ENCODE results near the gene S100A1.
A peak's percentile ranks its signal among the peaks of the same experiment; 100 is the strongest.

S100A1 gene

DNA sequence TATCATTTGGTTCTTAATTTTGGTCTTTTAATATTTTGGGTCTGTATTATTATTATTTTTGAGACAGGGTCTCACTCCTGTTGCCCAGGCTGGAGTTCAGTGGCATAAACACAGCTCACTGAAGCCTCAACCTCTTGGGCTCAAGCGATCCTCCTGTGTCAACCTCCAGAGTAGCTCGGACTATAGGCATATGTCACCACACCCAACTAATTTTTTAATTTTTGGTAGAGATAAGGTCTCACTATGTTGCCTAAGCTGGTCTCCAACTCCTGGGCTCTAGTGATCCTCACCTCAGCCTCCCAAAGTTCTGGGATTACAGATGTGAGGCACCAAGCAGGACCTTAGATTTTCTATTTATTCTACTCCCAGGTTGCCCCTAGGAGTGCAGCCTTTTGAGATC, 45.3 kb downstream of the S100A1 start:
- Histone ChIP-seq H3K9me3 (ENCODE audit: control insufficient read depth in 1 of 2, low read length in 2 of 2) (no peaks in the 10 kb centered on the region), H3K4me1 (ENCODE audit: control insufficient read depth in 1 of 2, insufficient read depth in 2 of 2, low read length in 2 of 2) (peaks cover 4 to 30% of the 10 kb centered on the region in 2 donors), H3K36me3 (ENCODE audit: control insufficient read depth in 1 of 2, insufficient read depth in 2 of 2, low read length in 2 of 2) (peaks cover under 1 to 6% of the 10 kb centered on the region in 2 donors), H3K4me3 (ENCODE audit: low read depth in 1 of 2, low read length in 2 of 2) (no peak overlapping the region), H3K27me3 (ENCODE audit: low read depth, low read length) (peaks cover 5% of the 10 kb centered on the region), H3K27ac (ENCODE audit: low read length) (no peak overlapping the region)

DNA sequence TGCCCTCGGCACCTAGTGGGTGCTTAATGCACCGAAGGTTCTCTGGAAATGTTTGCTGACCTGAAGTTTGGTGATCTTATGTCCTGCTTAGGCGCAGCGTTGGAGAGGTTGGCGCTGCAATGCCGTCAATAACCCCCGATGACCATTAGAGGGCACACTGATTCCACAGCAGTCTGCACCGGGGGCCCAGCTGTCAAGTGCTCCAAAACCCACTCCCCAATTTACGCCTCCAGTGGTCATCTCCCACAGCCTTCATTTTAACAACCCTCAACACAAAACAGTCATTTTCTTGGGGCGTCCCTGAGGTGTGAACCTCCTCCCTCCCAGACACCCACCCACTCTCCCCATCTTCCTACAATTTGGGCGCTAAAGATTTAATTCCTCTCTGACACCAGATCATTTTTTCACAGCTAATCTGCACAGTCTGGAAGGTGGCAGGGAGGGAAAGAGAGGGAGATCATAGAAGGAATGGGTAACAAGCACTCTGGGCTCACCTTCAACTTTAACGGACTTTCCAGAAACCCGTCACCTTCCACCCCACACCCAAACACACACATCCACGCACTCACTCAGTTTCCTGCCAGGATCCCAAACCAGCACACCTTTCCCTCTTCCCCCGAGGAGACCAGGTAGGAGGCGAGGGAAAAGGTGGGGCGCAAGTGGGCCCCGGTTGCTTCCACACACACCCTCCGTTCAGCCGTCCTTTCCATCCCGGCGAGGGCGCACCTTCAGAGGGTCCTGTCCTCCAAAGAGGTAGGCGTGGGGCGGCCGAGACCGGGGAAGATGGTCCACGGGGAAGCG, 49.7 kb downstream of the S100A1 start:
- H3K4me3 ChIP-seq (ENCODE audit: low read depth in 1 of 2, low read length in 2 of 2), result peak overlapping the region; percentile 38 to 57
- no peaks in the 10 kb centered on the region for H3K36me3 ChIP-seq (ENCODE audit: control insufficient read depth in 1 of 2, insufficient read depth in 2 of 2, low read length in 2 of 2)
- no peak overlapping the region for H3K27ac ChIP-seq (ENCODE audit: low read length)
- H3K4me1 ChIP-seq (ENCODE audit: control insufficient read depth in 1 of 2, insufficient read depth in 2 of 2, low read length in 2 of 2), result peaks cover 0 to 24% of the 10 kb centered on the region in 2 donors
- H3K27me3 ChIP-seq (ENCODE audit: low read depth, low read length), result peaks cover 18% of the 10 kb centered on the region
- H3K9me3 ChIP-seq (ENCODE audit: control insufficient read depth in 1 of 2, low read length in 2 of 2), result no peaks in the 10 kb centered on the region

DNA sequence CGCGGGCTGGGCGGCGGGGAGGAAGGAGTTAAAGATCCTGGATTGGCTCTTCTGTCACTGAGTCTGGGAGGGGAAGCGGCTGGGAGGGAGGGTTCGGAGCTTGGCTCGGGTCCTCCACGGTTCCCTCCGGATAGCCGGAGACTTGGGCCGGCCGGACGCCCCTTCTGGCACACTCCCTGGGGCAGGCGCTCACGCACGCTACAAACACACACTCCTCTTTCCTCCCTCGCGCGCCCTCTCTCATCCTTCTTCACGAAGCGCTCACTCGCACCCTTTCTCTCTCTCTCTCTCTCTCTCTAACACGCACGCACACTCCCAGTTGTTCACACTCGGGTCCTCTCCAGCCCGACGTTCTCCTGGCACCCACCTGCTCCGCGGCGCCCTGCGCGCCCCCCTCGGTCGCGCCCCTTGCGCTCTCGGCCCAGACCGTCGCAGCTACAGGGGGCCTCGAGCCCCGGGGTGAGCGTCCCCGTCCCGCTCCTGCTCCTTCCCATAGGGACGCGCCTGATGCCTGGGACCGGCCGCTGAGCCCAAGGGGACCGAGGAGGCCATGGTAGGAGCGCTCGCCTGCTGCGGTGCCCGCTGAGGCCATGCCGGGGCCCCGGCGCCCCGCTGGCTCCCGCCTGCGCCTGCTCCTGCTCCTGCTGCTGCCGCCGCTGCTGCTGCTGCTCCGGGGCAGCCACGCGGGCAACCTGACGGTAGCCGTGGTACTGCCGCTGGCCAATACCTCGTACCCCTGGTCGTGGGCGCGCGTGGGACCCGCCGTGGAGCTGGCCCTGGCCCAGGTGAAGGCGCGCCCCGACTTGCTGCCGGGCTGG, 50.5 kb downstream of the S100A1 start, which contains the start of gene NPR1:
TSS of gene NPR1 (plus strand) at position 170 of the 818 bp plus-strand sequence. CDS start at position 591, 421 bp downstream.
- Histone ChIP-seq H3K4me3 (ENCODE audit: low read depth in 1 of 2, low read length in 2 of 2) (peak within 1 kb of the TSS; percentile 38 to 57), H3K36me3 (ENCODE audit: control insufficient read depth in 1 of 2, insufficient read depth in 2 of 2, low read length in 2 of 2) (no peaks in the 10 kb centered on the region), H3K4me1 (ENCODE audit: control insufficient read depth in 1 of 2, insufficient read depth in 2 of 2, low read length in 2 of 2) (peaks cover 0 to 24% of the 10 kb centered on the region in 2 donors), H3K27me3 (ENCODE audit: low read depth, low read length) (peaks cover 18% of the 10 kb centered on the region), H3K9me3 (ENCODE audit: control insufficient read depth in 1 of 2, low read length in 2 of 2) (no peaks in the 10 kb centered on the region), H3K27ac (ENCODE audit: low read length) (no peak within 1 kb of the TSS)

DNA sequence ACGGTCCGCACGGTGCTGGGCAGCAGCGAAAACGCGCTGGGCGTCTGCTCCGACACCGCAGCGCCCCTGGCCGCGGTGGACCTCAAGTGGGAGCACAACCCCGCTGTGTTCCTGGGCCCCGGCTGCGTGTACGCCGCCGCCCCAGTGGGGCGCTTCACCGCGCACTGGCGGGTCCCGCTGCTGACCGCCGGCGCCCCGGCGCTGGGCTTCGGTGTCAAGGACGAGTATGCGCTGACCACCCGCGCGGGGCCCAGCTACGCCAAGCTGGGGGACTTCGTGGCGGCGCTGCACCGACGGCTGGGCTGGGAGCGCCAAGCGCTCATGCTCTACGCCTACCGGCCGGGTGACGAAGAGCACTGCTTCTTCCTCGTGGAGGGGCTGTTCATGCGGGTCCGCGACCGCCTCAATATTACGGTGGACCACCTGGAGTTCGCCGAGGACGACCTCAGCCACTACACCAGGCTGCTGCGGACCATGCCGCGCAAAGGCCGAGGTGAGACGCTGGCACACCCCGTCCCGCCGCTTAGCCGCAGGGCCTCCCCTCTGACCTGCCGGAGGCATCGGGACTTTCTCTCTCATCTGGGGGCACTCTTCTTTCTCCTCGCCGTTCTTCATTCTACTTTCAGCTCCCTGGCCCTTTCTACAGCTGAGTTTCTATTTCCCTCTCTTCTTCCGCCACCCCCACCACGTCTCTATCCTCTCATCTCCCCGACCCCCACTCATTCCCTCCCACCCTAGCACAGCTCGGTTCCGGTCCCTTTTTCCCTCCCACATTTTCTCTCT, 51.3 kb downstream of the S100A1 start:
- Histone ChIP-seq H3K4me3 (ENCODE audit: low read depth in 1 of 2, low read length in 2 of 2) (peak overlapping the region; percentile 38 to 57), H3K27ac (ENCODE audit: low read length) (no peak overlapping the region), H3K4me1 (ENCODE audit: control insufficient read depth in 1 of 2, insufficient read depth in 2 of 2, low read length in 2 of 2) (peaks cover 0 to 24% of the 10 kb centered on the region in 2 donors), H3K27me3 (ENCODE audit: low read depth, low read length) (peaks cover 18% of the 10 kb centered on the region), H3K9me3 (ENCODE audit: control insufficient read depth in 1 of 2, low read length in 2 of 2) (no peaks in the 10 kb centered on the region), H3K36me3 (ENCODE audit: control insufficient read depth in 1 of 2, insufficient read depth in 2 of 2, low read length in 2 of 2) (no peaks in the 10 kb centered on the region)

DNA sequence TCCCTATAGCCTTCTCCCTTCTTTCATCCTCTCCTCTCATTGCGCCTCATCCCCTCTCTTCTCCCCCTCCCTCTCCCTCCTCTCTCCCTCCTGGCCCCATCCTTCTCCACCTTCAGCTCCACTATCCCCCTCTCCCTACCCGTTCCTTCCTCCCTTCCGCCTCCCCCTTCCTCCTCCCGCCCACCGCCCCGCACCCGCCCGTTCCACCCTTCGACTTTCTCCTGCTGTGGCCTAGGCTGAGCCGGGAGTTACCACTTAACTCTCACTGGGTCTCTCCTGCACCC, 51.8 kb downstream of the S100A1 start:
- no peak overlapping the region for H3K27ac ChIP-seq (ENCODE audit: low read length)

More for the DNA sequence above, 51.8 kb downstream of the S100A1 start:
- Histone ChIP-seq H3K4me3 (ENCODE audit: low read depth in 1 of 2, low read length in 2 of 2) (peak overlapping the region; percentile 38 to 57), H3K27me3 (ENCODE audit: low read depth, low read length) (peaks cover 18% of the 10 kb centered on the region), H3K9me3 (ENCODE audit: control insufficient read depth in 1 of 2, low read length in 2 of 2) (no peaks in the 10 kb centered on the region), H3K4me1 (ENCODE audit: control insufficient read depth in 1 of 2, insufficient read depth in 2 of 2, low read length in 2 of 2) (peaks cover 0 to 24% of the 10 kb centered on the region in 2 donors), H3K36me3 (ENCODE audit: control insufficient read depth in 1 of 2, insufficient read depth in 2 of 2, low read length in 2 of 2) (no peaks in the 10 kb centered on the region)

Measured in muscle layer of duodenum (tissue), 2 donors.